Epithelial cell of proximal tubule (primary cell): Measurements from ENCODE around the gene ADRA2B. TPM values are rescaled to one million over a fixed set of nuclear protein-coding genes. Genes with fewer than 3 reads are reported as not detected.

Experiments used
- DNase-seq: peaks from one replicate; pipeline ENCODE4 v3.0.0-alpha.2; 2011; ENCODE audit warnings: low read depth
- H3K4me3 ChIP-seq: 2 replicates; pipeline ENCODE4 v1.5.1; 2011; ENCODE audit warnings: low read depth, mild to moderate bottlenecking, low read length
- CTCF ChIP-seq: conservative IDR thresholded peaks from 2 replicates; pipeline ENCODE4 v1.5.1; 2012; ENCODE audit warnings: low read depth, mild to moderate bottlenecking, low read length
- total RNA-seq: library from RNA; depleted of rRNA; stranded (reverse); fragments of >200 nt; gene quantifications from 2 replicates; pipeline ENCODE4 v1.2.3, GENCODE V29; 2015

Gene ADRA2B
- total RNA-seq, 1 donor from 2014 or later = 0.23 TPM

DNA sequence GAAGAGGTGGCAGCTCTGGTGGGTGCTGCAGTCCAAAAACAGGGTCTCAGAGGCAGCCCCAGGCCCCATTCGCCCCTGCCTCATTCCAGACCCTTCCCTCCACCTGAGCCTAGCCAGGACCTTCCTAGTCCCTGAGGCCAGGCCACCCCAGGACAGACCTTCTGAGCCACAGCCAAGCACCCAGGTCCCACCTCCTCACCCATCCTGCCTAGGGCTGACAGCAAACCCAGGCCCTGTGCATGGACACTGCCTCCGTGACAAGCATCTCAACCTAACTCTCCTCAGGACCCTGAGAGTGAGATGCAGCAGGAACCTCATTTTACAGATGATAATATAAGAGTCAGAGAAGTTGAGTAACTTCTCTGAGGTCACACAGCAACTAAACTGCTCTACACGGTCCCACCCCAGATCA is 15.5 kb downstream of the ADRA2B start:
- no peak for DNase-seq
- TF ChIP-seq CTCF = no peak
- H3K4me3 ChIP-seq = no peak overlapping the region

DNA sequence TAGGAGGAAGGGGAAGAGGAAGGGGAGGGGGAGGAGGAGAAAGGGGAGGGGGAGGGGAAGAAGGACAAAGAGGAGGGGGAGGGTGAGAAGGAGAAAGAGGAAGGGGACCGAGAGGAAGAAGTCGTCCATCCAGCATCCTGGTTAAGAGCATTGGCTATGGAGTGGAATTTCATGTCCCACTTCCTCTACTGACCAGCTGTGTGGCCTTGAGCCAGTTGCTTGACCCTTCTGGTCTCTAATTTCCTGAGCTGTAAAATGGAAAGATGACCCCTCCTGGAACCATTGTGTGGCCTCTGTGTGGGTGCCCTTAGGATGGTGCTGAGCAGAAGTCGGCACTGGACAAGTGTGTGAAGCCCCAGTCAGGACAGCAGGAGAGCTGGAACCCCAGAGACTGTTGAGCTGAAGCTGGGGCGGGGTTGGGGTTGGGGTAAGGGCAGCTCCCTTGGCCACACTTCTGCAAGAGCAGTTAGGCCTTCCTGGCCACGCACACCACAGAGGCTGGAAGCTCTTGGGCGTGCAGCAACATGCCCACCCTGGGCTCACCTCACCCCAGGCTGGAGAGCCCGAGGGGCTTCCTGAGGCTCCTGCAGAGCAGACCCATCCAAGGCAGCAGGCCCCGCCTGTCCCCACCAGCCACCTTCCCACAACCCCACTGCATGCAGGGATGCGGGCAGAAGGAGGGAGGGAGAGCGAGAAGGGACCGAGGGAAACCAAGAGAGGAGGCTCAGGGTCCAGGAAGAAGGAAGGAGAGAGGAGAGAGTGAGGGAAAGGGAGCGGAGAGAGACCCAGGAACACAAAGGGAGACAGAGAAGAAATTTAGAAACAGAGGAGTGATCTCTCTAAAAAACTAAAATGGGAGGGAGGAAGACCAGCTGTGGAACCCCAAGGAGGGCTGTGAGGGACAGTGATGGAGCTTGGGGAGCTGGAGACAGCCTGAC is 16.2 kb downstream of the ADRA2B start:
- no peak for TF ChIP-seq CTCF
- no peak overlapping the region for H3K4me3 ChIP-seq
- no peak for DNase-seq

- no peak overlapping the region for H3K4me3 ChIP-seq
- no peak for TF ChIP-seq CTCF
- no peak for DNase-seq
Observed at GRCh38 chr2:96098900-96099590, 17.3 kb downstream of the ADRA2B start.

GRCh38 chr2:96097951-96098823 is 18.2 kb downstream of the ADRA2B start:
- no peak for DNase-seq
- no peak for TF ChIP-seq CTCF
- H3K4me3 ChIP-seq = no peak overlapping the region

GRCh38 chr2:96097441-96097840 is 18.9 kb downstream of the ADRA2B start:
- TF ChIP-seq CTCF = no peak
- no peak for DNase-seq
- H3K4me3 ChIP-seq = no peak overlapping the region

DNA sequence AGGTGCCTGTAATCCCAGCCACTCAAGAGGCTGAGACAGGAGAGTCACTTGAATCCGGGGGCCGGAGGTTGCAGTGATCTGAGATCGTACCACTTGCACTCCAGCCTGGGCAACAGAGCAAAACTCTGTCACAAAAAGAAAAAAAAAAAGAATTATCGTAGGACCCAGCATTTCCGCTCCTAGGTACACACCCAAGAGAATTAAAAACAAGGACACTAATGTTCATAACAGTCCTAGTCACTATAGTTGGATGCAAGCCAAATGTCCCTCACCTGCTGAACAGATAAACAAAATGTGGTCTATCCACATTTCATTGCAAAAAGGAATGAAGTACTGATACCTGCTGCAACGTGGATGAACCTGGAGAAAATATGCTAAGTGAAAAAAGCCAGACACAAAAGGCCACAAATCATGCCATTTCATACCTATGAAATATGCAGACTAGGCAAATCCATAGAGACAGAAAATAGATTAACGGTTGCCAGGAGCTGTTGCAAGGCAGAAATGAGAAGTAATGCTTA is 21.2 kb downstream of the ADRA2B start:
- TF ChIP-seq CTCF = no peak
- H3K4me3 ChIP-seq = no peak overlapping the region
- no peak for DNase-seq
